ENCODE measurements around the gene THAP6. TPM values are rescaled to one million over a fixed set of nuclear protein-coding genes. Genes with fewer than 3 reads are reported as not detected.
"Not testable (repeated sequence)": the region's sequence is repeated elsewhere in the genome, so short reads cannot be mapped to it uniquely, and the experiment has no call there.

The THAP6 gene
- total and polyA plus RNA-seq, 2 of the 8 experiments (the other 6 are each of a cell fraction or from before 2014, with no cell fraction given) = 3.3 to 9.7 TPM

DNA sequence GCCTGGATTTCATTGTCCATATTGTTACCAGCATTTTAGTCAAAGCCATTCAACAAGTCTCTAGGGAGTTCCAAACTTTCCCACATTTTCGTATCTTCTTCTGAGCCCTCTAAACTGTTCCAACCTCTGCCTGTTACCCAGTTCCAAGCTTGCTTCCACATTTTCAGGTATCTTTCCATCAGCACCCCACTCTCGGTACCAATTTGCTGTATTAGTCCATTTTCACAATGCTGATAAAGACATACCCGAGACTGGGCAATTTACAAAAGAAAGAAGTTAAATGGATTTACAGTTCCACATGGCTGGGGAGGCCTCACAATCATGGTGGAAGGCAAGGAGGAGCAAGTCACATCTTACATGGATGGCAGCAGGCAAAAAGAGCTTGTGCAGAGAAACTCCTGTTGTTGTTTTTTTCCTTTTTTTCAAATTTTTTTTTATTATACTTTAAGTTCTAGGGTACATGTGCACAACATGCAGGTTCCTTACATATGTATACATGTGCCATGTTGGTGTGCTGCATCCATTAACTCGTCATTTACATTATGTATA lies 19.1 kb downstream of the THAP6 start:
- H3K18ac ChIP-seq (ENCODE audit: extremely low read depth, low read length); H2AK5ac ChIP-seq (ENCODE audit: low read depth, low read length); H3K23me2 ChIP-seq (ENCODE audit: low read depth, low read length); H3K4me3 ChIP-seq (ENCODE audit: extremely low read depth in 1 of 4, insufficient read depth in 2 of 4, low read depth in 3 of 4, low read length in 4 of 4); CTCF ChIA-PET (ENCODE audit: partially characterized antibody); H3K27ac ChIP-seq (ENCODE audit: low read depth, low read length); H4K5ac ChIP-seq (ENCODE audit: insufficient read length, low read depth, low read length); H2BK12ac ChIP-seq (ENCODE audit: low read depth, low read length); H4K8ac ChIP-seq (ENCODE audit: extremely low read depth, insufficient read depth, low read length); H3K56ac ChIP-seq (replicated peaks; ENCODE audit: insufficient read length, low read depth, low read length); H4K91ac ChIP-seq (replicated peaks; ENCODE audit: insufficient read length, low read length); H2BK15ac ChIP-seq (ENCODE audit: low read length); H3K23ac ChIP-seq (ENCODE audit: insufficient read length); H3K27me3 ChIP-seq (replicated peaks in 1 of 4; ENCODE audit: control insufficient read depth in 3 of 4, extremely low read depth in 1 of 4, insufficient read depth in 3 of 4, low read length in 3 of 4); DNase-seq (ENCODE audit: low read depth in 1 of 2, low spot score in 2 of 2); H3K9ac ChIP-seq (replicated peaks in 1 of 4; ENCODE audit: extremely low read depth in 1 of 4, low read depth in 3 of 4, low read length in 3 of 4); H4K20me1 ChIP-seq (replicated peaks in 1 of 2; ENCODE audit: control insufficient read depth in 1 of 2, insufficient read depth in 2 of 2, low read length in 2 of 2); FAIRE-seq; H2BK5ac ChIP-seq (ENCODE audit: low read depth, low read length); H3K4me2 ChIP-seq (ENCODE audit: insufficient read depth in 1 of 2, low read depth in 2 of 2, low read length in 2 of 2); H3K4me1 ChIP-seq (replicated peaks in 1 of 4; ENCODE audit: control insufficient read depth in 3 of 4, insufficient read depth in 4 of 4, low read length in 3 of 4); H3K4ac ChIP-seq (replicated peaks; ENCODE audit: insufficient read length, low read depth, low read length); H3K79me2 ChIP-seq (ENCODE audit: control insufficient read depth in 1 of 2, insufficient read depth in 2 of 2, low read length in 2 of 2); H3K14ac ChIP-seq (ENCODE audit: insufficient read length); POLR2A ChIA-PET (ENCODE audit: partially characterized antibody); H3K79me1 ChIP-seq (ENCODE audit: low read depth, low read length); H2BK20ac ChIP-seq (ENCODE audit: low read length); H2AFZ ChIP-seq (ENCODE audit: low read length); H2BK120ac ChIP-seq (replicated peaks; ENCODE audit: low read depth, low read length): not testable (repeated sequence)
- 83% methylated on average over 4 of the region's 4 CpGs; no CpG with 5 or more reads in 1 of the 2 experiments for WGBS, 2 experiments (ENCODE audit: extremely low coverage in 1 of 2, insufficient coverage in 1 of 2, insufficient read length in 1 of 2, insufficient replicate concordance in 2 of 2, low coverage in 1 of 2, low lambda C conversion rate in 2 of 2, missing lambda C conversion rate in 1 of 2)
- Histone ChIP-seq H3K36me3 (ENCODE audit: control insufficient read depth in 2 of 4, insufficient read depth in 4 of 4, low read length in 3 of 4) (peaks cover 0 to 29% (median 13%) of the 10 kb centered on the region in 4 experiments; a peak in 4 of 8 replicates), H3K9me3 (ENCODE audit: insufficient read depth in 2 of 2, low read depth in 1 of 2, low read length in 1 of 2) (peaks cover 6 to 10% of the 10 kb centered on the region in 2 experiments; a peak in 2 of 4 replicates)

DNA sequence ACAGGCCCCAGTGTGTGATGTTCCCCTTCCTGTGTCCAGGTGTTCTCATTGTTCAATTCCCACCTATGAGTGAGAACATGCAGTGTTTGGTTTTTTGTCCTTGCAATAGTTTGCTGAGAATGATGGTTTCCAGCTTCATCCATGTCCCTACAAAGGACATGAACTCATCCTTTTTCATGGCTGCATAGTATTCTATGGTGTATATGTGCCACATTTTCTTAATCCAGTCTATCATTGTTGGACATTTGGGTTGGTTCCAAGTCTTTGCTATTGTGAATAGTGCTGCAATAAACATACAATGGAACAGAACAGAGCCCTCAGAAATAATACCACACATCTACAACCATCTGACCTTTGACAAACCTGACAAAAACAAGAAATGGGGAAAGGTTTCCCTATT lies 19.7 kb downstream of the THAP6 start:
- H3K56ac ChIP-seq (replicated peaks; ENCODE audit: insufficient read length, low read depth, low read length); FAIRE-seq; CTCF ChIA-PET (ENCODE audit: partially characterized antibody): not testable (repeated sequence)

More for the DNA sequence above, 19.7 kb downstream of the THAP6 start:
- H3K9ac ChIP-seq (replicated peaks in 1 of 4; ENCODE audit: extremely low read depth in 1 of 4, low read depth in 3 of 4, low read length in 3 of 4); H2BK12ac ChIP-seq (ENCODE audit: low read depth, low read length); H2BK120ac ChIP-seq (replicated peaks; ENCODE audit: low read depth, low read length); H3K27ac ChIP-seq (ENCODE audit: low read depth, low read length); H3K23me2 ChIP-seq (ENCODE audit: low read depth, low read length); H2AK5ac ChIP-seq (ENCODE audit: low read depth, low read length); H3K23ac ChIP-seq (ENCODE audit: insufficient read length); H2AFZ ChIP-seq (ENCODE audit: low read length); H2BK15ac ChIP-seq (ENCODE audit: low read length); H3K79me2 ChIP-seq (ENCODE audit: control insufficient read depth in 1 of 2, insufficient read depth in 2 of 2, low read length in 2 of 2); H3K4me3 ChIP-seq (ENCODE audit: extremely low read depth in 1 of 4, insufficient read depth in 2 of 4, low read depth in 3 of 4, low read length in 4 of 4); H3K14ac ChIP-seq (ENCODE audit: insufficient read length); H3K27me3 ChIP-seq (replicated peaks in 1 of 4; ENCODE audit: control insufficient read depth in 3 of 4, extremely low read depth in 1 of 4, insufficient read depth in 3 of 4, low read length in 3 of 4); H4K8ac ChIP-seq (ENCODE audit: extremely low read depth, insufficient read depth, low read length); POLR2A ChIA-PET (ENCODE audit: partially characterized antibody); H4K5ac ChIP-seq (ENCODE audit: insufficient read length, low read depth, low read length); H2BK5ac ChIP-seq (ENCODE audit: low read depth, low read length); H4K91ac ChIP-seq (replicated peaks; ENCODE audit: insufficient read length, low read length); H3K79me1 ChIP-seq (ENCODE audit: low read depth, low read length); H3K4me2 ChIP-seq (ENCODE audit: insufficient read depth in 1 of 2, low read depth in 2 of 2, low read length in 2 of 2); DNase-seq (ENCODE audit: low read depth in 1 of 2, low spot score in 2 of 2); H3K18ac ChIP-seq (ENCODE audit: extremely low read depth, low read length); H3K4ac ChIP-seq (replicated peaks; ENCODE audit: insufficient read length, low read depth, low read length); H2BK20ac ChIP-seq (ENCODE audit: low read length); H4K20me1 ChIP-seq (replicated peaks in 1 of 2; ENCODE audit: control insufficient read depth in 1 of 2, insufficient read depth in 2 of 2, low read length in 2 of 2); H3K4me1 ChIP-seq (replicated peaks in 1 of 4; ENCODE audit: control insufficient read depth in 3 of 4, insufficient read depth in 4 of 4, low read length in 3 of 4): not testable (repeated sequence)
- Histone ChIP-seq H3K9me3 (ENCODE audit: insufficient read depth in 2 of 2, low read depth in 1 of 2, low read length in 1 of 2) (peaks cover 6 to 10% of the 10 kb centered on the region in 2 experiments; a peak in 2 of 4 replicates), H3K36me3 (ENCODE audit: control insufficient read depth in 2 of 4, insufficient read depth in 4 of 4, low read length in 3 of 4) (peaks cover 0 to 29% (median 11%) of the 10 kb centered on the region in 4 experiments; a peak in 4 of 8 replicates)
